Lower lobe of right lung (tissue), 2 donors: Measurements from ENCODE around the gene TNFAIP1. TPM values are rescaled to one million over a fixed set of nuclear protein-coding genes. Genes with fewer than 3 reads are reported as not detected.

Experiments
- ATAC-seq, 2 donors: fragments of 200-7000 bp; cut with Tn5 transposase; one replicate each; pipeline ENCODE4 v1.9.1; 2020 to 2022; ENCODE audit warnings: mild to moderate bottlenecking in 2 of 2, moderate library complexity in 2 of 2
- DNase-seq: peaks from one replicate; pipeline ENCODE4 v3.0.0-alpha.2; 2020
- H3K27ac ChIP-seq: fragments of 200-600 bp; one replicate; pipeline ENCODE4 v1.8.0; 2022
- H3K27me3 ChIP-seq: fragments of 200-600 bp; one replicate; pipeline ENCODE4 v1.8.0; 2022; ENCODE audit warnings: low read depth
- H3K36me3 ChIP-seq: fragments of 200-600 bp; one replicate; pipeline ENCODE4 v1.8.0; 2022; ENCODE audit warnings: mild to moderate bottlenecking
- H3K4me1 ChIP-seq: fragments of 200-600 bp; one replicate; pipeline ENCODE4 v1.8.0; 2022
- H3K4me3 ChIP-seq: fragments of 200-600 bp; one replicate; pipeline ENCODE4 v1.8.0; 2022; ENCODE audit warnings: mild to moderate bottlenecking
- H3K9me3 ChIP-seq: fragments of 200-600 bp; one replicate; pipeline ENCODE4 v1.8.0; 2022
- intact Hi-C: fragments of 100-400 bp; cut with DNase I; formaldehyde crosslinking; loops from one replicate; pipeline ENCODE4 v1.11.0; 2022
- total RNA-seq: library from RNA; stranded (reverse); fragmentation: NEBNext Ultra II Directional; extraction: Animal tissue kit (Norgen Biotek cat#: 25700); gene quantifications from one replicate; pipeline ENCODE4 v1.2.1, GENCODE V29; 2021
- TF ChIP-seq, protein P1 (sequence below): fragments of 200-600 bp; IDR thresholded peaks from one replicate; pipeline ENCODE4 v1.8.0; 2022; ENCODE audit warnings: antibody characterized with exemption, mild to moderate bottlenecking
- donor health status: DM: no; HTN: yes; CAD: no; lungs with severe emphysema.

Gene TNFAIP1
- total RNA-seq, 1 donor from 2014 or later: 56.1 TPM

DNA sequence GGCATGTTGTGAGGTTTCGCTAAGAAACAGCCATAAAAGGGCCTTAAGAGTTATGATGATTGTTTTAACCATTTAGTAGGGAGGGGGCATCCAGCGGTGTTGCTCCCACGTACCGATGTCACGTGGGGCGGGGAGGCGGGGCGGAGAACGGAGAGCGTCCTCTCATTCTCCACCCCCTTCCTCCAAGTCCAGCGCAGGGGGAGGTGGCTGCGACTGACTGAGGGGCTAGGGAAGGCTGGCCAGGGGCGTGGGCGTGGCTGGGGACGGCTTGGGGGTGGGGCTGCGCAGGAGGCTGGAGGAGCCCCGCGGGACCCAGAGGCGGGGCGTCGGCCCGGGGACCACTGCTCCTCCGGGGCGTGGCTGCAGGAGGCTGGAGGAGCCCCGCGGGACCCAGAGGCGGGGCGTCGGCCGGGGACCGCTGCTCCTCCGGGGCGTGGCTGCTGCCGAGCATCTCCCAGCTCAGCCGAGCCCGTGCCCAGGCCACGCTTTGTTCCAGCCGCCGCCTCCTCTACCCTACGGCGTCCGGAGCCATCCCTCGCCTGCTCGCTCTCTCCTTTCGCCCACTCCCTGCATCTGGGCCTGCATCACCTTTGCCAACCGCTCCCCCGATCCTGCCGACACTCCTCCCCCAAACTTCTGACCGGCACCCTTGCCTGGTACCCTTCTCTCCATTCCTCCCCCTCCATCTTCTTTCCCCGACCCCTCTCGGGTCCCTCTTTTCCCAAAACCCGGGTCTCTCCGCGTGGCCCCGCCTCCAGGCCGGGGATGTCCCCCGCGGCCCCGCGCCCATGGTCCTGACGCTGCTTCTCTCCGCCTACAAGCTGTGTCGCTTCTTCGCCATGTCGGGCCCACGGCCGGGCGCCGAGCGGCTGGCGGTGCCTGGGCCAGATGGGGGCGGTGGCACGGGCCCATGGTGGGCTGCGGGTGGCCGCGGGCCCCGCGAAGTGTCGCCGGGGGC lies 36.0 kb downstream of the TNFAIP1 start, which contains the start of gene SARM1:
Gene SARM1, plus strand, starts transcription at position 450 of the 958 bp plus-strand sequence. Its CDS starts 339 bp downstream, at position 789.
- H3K4me1 ChIP-seq: peaks cover 36% of the 10 kb centered on the region
- ATAC-seq: peak; percentile 86 to 88
- H3K27ac ChIP-seq: peak within 1 kb of the TSS; percentile 50
- peak; percentile 82 for DNase-seq
- H3K27me3 ChIP-seq: peaks cover 4% of the 10 kb centered on the region
- no peaks in the 10 kb centered on the region for H3K36me3 ChIP-seq
- TF ChIP-seq, protein P1, sequence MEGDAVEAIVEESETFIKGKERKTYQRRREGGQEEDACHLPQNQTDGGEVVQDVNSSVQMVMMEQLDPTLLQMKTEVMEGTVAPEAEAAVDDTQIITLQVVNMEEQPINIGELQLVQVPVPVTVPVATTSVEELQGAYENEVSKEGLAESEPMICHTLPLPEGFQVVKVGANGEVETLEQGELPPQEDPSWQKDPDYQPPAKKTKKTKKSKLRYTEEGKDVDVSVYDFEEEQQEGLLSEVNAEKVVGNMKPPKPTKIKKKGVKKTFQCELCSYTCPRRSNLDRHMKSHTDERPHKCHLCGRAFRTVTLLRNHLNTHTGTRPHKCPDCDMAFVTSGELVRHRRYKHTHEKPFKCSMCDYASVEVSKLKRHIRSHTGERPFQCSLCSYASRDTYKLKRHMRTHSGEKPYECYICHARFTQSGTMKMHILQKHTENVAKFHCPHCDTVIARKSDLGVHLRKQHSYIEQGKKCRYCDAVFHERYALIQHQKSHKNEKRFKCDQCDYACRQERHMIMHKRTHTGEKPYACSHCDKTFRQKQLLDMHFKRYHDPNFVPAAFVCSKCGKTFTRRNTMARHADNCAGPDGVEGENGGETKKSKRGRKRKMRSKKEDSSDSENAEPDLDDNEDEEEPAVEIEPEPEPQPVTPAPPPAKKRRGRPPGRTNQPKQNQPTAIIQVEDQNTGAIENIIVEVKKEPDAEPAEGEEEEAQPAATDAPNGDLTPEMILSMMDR: no peak
- peak within 1 kb of the TSS; percentile 52 for H3K4me3 ChIP-seq
- no peaks in the 10 kb centered on the region for H3K9me3 ChIP-seq
- intact Hi-C loops: no loop called here

DNA sequence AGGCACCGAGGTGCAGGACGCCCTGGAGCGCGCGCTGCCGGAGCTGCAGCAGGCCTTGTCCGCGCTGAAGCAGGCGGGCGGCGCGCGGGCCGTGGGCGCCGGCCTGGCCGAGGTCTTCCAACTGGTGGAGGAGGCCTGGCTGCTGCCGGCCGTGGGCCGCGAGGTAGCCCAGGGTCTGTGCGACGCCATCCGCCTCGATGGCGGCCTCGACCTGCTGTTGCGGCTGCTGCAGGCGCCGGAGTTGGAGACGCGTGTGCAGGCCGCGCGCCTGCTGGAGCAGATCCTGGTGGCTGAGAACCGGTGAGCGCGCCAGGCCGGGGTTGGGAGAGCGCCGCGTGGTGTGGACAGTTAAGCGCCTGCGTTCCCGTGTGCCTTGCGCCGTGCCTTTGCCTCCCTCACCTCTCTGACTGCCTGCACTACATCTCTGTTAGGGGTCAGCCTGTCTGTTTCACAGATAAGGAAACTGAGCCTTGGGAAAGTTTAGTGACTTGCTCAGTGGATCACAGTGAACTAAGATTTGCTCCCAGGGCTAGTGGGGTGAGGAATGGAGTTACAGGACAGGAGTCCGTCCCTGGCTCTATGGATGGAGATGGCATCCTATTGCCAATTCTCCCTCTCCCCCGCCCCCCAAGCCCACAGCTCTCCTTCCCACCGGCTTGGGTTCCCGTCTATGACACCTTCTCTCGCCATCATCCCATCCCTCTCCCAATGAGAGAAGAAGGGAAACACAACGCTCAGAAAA lies 36.8 kb downstream of the TNFAIP1 start:
- TF ChIP-seq, protein P1: no peak
- Histone ChIP-seq H3K4me3 (peak overlapping the region; percentile 52), H3K4me1 (peaks cover 36% of the 10 kb centered on the region), H3K27me3 (peaks cover 4% of the 10 kb centered on the region), H3K36me3 (no peaks in the 10 kb centered on the region), H3K9me3 (no peaks in the 10 kb centered on the region), H3K27ac (peak overlapping the region; percentile 50)
- no peak for DNase-seq
- ATAC-seq: peak; percentile 23 to 24
- intact Hi-C loops: no loop called here

DNA sequence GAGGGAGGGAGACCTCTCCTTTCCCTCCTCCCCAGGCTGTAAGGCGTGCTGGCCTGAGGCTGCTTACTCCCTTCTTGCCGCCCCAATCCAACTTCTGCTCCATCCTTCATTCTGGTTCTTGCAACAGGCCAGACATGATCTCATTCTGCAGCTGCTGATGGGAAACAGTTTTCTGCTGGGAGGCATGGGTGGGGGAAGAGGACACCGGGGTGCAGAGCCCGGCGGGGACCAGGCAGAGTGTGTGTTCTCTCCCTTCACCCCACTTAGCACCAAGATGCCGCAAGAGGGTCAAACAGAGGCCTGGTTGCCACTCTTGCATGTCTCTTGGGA lies 37.3 kb downstream of the TNFAIP1 start:
- Histone ChIP-seq H3K4me3 (peak overlapping the region; percentile 52), H3K27me3 (peaks cover 4% of the 10 kb centered on the region), H3K36me3 (no peaks in the 10 kb centered on the region), H3K27ac (no peak overlapping the region), H3K4me1 (peaks cover 36% of the 10 kb centered on the region), H3K9me3 (no peaks in the 10 kb centered on the region)
- no peak for DNase-seq
- intact Hi-C loops: no loop called here
- no peak for ATAC-seq
- TF ChIP-seq, protein P1: no peak

DNA sequence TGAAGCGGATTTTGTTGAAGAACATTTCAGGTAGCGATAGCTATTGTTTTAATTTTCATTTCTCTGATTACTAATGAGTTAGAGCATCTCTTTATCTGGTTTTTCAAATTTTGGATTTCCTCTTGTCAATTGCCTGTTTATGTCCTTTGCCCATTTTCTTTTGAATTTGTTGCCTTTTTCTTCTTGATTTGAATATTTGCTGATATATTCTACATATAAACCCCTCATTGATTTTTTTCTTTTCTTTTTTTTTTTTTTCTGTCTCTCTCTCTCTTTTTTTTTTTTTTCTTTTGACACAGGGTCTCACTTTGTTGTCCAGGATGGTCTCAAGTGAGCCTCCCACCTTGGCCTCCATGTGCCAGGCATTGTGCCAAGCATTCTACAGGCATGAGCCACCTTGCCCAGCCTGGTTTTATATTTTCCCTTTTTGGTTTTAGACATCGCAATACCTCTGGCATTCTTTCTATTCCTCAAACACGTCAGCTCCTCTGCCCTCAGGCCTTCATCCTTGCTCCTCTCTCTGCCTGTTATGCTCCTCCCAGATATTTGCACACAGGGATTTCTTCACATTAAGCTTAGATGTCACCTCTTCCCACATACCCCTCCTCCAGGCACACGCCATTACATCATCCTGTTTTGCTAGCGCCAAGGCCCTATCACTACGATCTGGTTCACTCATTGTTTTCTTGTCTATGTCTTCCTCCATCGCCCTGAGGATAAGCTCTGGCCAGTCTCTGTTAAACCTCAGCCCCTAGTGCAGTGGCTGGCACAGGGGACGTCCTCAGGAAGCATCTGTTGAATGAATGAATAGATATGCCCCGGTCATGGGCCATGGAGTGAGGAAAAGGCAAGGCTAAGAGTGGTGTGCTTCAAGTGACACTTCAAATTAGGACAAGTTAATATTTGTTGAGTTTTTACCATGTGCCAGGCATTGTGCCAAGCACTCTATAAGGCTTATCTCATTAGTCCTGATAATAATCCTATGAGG lies 44.5 kb downstream of the TNFAIP1 start:
- Histone ChIP-seq H3K9me3 (no peaks in the 10 kb centered on the region), H3K4me1 (peaks cover 25% of the 10 kb centered on the region), H3K27ac (peak overlapping the region; percentile 44), H3K27me3 (no peaks in the 10 kb centered on the region), H3K4me3 (no peak overlapping the region), H3K36me3 (no peaks in the 10 kb centered on the region)
- DNase-seq (no peak), ATAC-seq (peak; percentile 29 to 65)
- intact Hi-C loops: no loop called here
- TF ChIP-seq, protein P1: no peak
